Transverse colon (tissue), 3 donors: ENCODE measurements around the gene CNKSR3.

Source experiments
- CTCF ChIP-seq, 5 experiments: fragments of 200-600 bp in 3 of 5; fragments of 450-650 bp in 2 of 5; sonication (generic) in 3 of 5; IDR thresholded peaks; 1 replicate in 2 of 5; 2 replicates in 3 of 5; pipeline ENCODE4 v1.5.1; 2016 to 2017; ENCODE audit warnings: antibody characterized with exemption in 5 of 5, inconsistent platforms in 3 of 5, mild to moderate bottlenecking in 2 of 5, moderate library complexity in 1 of 5
- EP300 ChIP-seq: sonication (generic); formaldehyde crosslinking; IDR thresholded peaks from one replicate; pipeline ENCODE4 v1.6.1; 2017; ENCODE audit warnings: antibody characterized with exemption, low read depth
- POLR2A ChIP-seq: fragments of 450-650 bp; IDR thresholded peaks from one replicate; pipeline ENCODE4 v1.6.1; 2016; ENCODE audit warnings: antibody characterized with exemption, mild to moderate bottlenecking, moderate library complexity

GRCh38 chr6:154506582-154506981 is 3.9 kb downstream of the CNKSR3 start:
- TF ChIP-seq CTCF (IDR thresholded peaks at IDR 0.05): no peak
- TF ChIP-seq POLR2A: no peak
- no peak for TF ChIP-seq EP300
